ENCODE results near the gene MBD3.
"Not testable (repeated sequence)": the region's sequence is repeated elsewhere in the genome, so short reads cannot be mapped to it uniquely, and the experiment has no call there.

The MBD3 gene

DNA sequence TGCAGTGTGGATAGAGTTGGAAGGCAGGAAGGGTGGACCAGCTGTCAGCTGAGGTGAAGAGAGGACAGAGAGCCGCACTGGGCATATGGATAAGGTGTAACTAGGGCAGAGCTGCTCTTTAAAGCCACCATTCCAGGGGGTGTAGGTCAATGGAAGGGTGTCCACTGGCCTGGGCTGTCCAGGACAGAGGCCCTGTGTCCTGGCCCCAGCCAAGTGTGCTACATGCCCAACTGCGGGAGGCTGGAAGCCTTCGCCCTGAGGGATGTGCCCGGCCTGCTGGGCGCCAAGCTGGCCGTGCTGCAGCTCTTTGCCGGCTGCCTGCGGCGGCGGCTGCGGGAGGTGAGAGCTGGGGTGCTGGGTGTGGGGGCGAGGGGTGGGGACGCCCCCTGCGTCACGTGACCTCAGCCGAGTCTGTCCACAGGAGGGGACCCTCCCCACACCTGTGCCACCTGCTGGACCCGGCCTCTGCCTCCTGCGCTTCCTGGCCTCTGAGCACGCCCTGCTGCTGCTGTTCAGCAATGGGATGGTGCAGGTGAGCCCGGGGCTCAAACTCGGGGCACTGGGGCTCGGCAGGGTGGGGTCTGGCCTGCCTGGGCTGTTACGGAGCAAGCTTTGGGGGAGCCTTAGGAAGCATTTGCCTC, 59.0 kb downstream of the MBD3 start:
- no peaks in the 10 kb centered on the region for H3K9me3 ChIP-seq (ENCODE audit: control insufficient read depth in 2 of 2, low read length in 2 of 2)
- no peaks in the 10 kb centered on the region for H3K36me3 ChIP-seq (ENCODE audit: control insufficient read depth in 2 of 2, insufficient read depth in 2 of 2, low read length in 2 of 2)
- no peaks in the 10 kb centered on the region for H3K4me1 ChIP-seq (ENCODE audit: control insufficient read depth, insufficient read depth, low read length)
- H3K27ac ChIP-seq (ENCODE audit: low read length): no peak overlapping the region
- H3K4me3 ChIP-seq (ENCODE audit: low read length in 2 of 2): no peak overlapping the region
- no peak overlapping the region for H3K9ac ChIP-seq (ENCODE audit: low read length in 2 of 2)
- peaks cover 9 to 13% of the 10 kb centered on the region in 2 donors for H3K27me3 ChIP-seq (ENCODE audit: control insufficient read depth in 1 of 2, insufficient read depth in 2 of 2, low read length in 2 of 2)

DNA sequence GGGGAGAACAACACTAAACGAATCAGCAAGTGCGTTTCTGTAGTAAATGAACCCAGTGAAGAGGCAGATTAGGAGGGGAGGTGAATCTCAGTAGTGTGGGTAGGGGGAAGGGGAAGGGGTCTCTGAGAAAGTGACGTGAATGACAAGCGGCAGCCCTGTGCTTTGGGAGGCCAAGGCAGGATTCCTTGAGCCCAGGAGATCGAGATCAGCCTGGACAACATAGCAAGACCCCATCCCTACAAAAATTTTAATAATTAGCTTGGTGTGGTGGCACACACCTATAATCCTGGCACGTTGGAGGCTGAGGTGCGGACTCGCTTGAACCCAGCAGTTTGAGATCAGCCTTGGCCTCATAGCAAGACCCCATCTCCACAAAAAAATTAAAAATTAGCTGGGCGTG, 60.7 kb downstream of the MBD3 start:
- Histone ChIP-seq H3K9ac (ENCODE audit: low read length in 2 of 2) (no peak overlapping the region), H3K36me3 (ENCODE audit: control insufficient read depth in 2 of 2, insufficient read depth in 2 of 2, low read length in 2 of 2) (no peaks in the 10 kb centered on the region), H3K4me3 (ENCODE audit: low read length in 2 of 2) (no peak overlapping the region), H3K27me3 (ENCODE audit: control insufficient read depth in 1 of 2, insufficient read depth in 2 of 2, low read length in 2 of 2) (peaks cover 11 to 17% of the 10 kb centered on the region in 2 donors), H3K4me1 (ENCODE audit: control insufficient read depth, insufficient read depth, low read length) (no peaks in the 10 kb centered on the region), H3K27ac (ENCODE audit: low read length) (no peak overlapping the region), H3K9me3 (ENCODE audit: control insufficient read depth in 2 of 2, low read length in 2 of 2) (no peaks in the 10 kb centered on the region)

DNA sequence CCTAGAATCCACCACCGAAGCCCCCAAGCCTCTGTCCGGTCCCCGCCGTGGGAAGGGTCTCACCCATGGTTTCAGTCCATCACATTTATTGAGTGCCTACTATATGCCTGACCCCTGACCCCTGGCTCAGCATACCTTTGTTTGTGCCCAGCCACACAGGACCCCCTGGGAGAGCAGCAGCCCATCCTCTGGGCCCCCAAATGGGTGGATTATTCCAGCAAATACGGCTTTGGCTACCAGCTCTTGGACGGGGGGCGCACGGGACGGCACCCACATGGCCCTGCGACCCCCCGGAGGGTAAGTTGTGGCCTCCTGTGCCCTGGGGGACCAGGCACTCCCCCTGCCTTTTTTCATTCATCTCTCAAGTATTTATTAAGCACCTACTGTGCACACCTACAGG, 61.1 kb downstream of the MBD3 start:
- no peaks in the 10 kb centered on the region for H3K9me3 ChIP-seq (ENCODE audit: control insufficient read depth in 2 of 2, low read length in 2 of 2)

DNA sequence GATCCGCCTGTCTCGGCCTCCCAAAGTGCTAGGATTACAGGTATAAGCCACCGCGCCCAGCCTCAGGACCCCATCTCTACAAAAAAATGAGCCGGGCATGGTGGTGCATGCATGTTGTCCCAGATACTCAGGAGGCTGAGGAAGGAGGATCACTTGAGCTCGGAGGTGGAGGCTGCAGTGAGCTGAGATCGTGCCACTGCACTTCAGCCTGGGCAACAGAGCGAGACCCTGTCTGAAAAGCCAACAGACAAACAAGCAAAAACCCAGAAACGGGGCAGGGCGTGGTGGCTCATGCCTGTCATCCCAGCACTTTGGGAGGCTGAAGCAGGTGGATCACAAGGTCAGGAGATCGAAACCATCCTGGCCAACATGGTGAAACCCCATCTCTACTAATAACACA, 61.8 kb downstream of the MBD3 start:
- not testable (repeated sequence) for H3K4me1 ChIP-seq (ENCODE audit: control insufficient read depth, insufficient read depth, low read length); H3K9me3 ChIP-seq (ENCODE audit: control insufficient read depth in 2 of 2, low read length in 2 of 2); H3K27ac ChIP-seq (ENCODE audit: low read length); H3K9ac ChIP-seq (ENCODE audit: low read length in 2 of 2); H3K36me3 ChIP-seq (ENCODE audit: control insufficient read depth in 2 of 2, insufficient read depth in 2 of 2, low read length in 2 of 2); H3K4me3 ChIP-seq (ENCODE audit: low read length in 2 of 2)
- peaks cover 20 to 24% of the 10 kb centered on the region in 2 donors for H3K27me3 ChIP-seq (ENCODE audit: control insufficient read depth in 1 of 2, insufficient read depth in 2 of 2, low read length in 2 of 2)

More for the DNA sequence above, 61.1 kb downstream of the MBD3 start:
- Histone ChIP-seq H3K27me3 (ENCODE audit: control insufficient read depth in 1 of 2, insufficient read depth in 2 of 2, low read length in 2 of 2) (peaks cover 14 to 18% of the 10 kb centered on the region in 2 donors), H3K36me3 (ENCODE audit: control insufficient read depth in 2 of 2, insufficient read depth in 2 of 2, low read length in 2 of 2) (no peaks in the 10 kb centered on the region), H3K27ac (ENCODE audit: low read length) (no peak overlapping the region), H3K4me3 (ENCODE audit: low read length in 2 of 2) (no peak overlapping the region), H3K9ac (ENCODE audit: low read length in 2 of 2) (no peak overlapping the region), H3K4me1 (ENCODE audit: control insufficient read depth, insufficient read depth, low read length) (no peaks in the 10 kb centered on the region)

DNA sequence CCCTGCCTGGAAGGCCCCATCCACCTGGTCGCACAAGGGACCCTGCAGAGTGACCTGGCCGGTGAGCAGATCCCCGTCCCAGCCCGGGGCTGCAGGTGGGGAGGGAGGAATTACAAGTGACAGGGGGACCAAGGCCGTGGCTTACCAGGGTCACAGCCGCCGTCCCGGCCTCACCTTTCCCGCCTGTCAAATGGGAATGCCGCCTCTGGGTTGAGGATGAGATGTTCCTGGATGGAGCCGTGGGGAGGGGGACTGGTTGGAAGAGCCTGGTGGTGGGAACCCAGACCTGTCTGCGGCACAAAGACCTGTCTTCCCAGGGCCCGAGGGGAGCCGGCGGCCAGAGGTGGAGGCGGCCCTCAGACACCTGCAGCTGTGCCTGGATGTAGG, 63.2 kb downstream of the MBD3 start:
- Histone ChIP-seq H3K27ac (ENCODE audit: low read length) (no peak overlapping the region), H3K4me3 (ENCODE audit: low read length in 2 of 2) (no peak overlapping the region), H3K9me3 (ENCODE audit: control insufficient read depth in 2 of 2, low read length in 2 of 2) (no peaks in the 10 kb centered on the region), H3K27me3 (ENCODE audit: control insufficient read depth in 1 of 2, insufficient read depth in 2 of 2, low read length in 2 of 2) (peaks cover 33 to 38% of the 10 kb centered on the region in 2 donors), H3K36me3 (ENCODE audit: control insufficient read depth in 2 of 2, insufficient read depth in 2 of 2, low read length in 2 of 2) (no peaks in the 10 kb centered on the region), H3K9ac (ENCODE audit: low read length in 2 of 2) (no peak overlapping the region), H3K4me1 (ENCODE audit: control insufficient read depth, insufficient read depth, low read length) (peaks cover under 1% of the 10 kb centered on the region)

DNA sequence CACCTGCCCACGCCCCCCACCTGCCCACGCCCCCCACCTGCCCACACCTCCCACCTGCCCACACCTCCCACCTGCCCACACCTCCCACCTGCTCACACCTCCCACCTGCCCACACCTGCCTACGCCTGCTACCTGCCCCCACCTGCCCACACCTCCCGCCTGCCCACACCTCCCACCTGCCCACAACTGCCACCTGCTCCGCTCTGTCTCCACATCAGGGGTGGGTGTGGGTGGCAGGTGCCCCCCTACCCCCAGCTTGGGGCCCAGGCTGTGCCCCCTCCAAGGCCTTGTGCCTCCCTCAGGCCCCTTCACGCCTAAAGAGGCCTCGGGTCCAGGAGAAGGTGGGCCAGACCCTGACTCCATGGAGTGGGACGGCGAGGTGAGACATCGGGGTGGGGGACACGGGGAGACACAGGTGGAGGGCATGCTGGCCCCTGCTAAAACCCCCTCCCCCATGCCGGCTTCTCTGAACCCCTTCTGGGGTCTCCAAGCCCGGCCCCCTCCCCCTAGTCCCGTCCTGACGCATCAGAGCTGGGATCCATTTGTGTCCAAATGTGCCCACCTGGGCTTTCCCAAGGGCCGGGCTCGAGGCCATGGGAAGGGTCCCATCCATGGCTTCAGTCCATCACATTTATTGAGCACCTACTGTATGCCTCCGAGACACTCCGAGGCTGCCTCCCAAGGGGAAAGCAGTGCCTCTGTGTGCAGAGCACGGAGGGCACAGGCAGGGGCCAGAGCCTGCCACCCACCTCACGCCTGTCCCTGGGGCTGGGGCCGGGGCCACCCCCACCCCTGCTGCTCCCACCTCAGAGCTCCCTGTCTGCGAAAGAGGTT, 63.9 kb downstream of the MBD3 start:
- H3K27ac ChIP-seq (ENCODE audit: low read length): no peak overlapping the region
- no peaks in the 10 kb centered on the region for H3K36me3 ChIP-seq (ENCODE audit: control insufficient read depth in 2 of 2, insufficient read depth in 2 of 2, low read length in 2 of 2)
- peaks cover 38 to 40% of the 10 kb centered on the region in 2 donors for H3K27me3 ChIP-seq (ENCODE audit: control insufficient read depth in 1 of 2, insufficient read depth in 2 of 2, low read length in 2 of 2)
- H3K4me1 ChIP-seq (ENCODE audit: control insufficient read depth, insufficient read depth, low read length): peaks cover 4% of the 10 kb centered on the region
- H3K4me3 ChIP-seq (ENCODE audit: low read length in 2 of 2): no peak overlapping the region
- no peak overlapping the region for H3K9ac ChIP-seq (ENCODE audit: low read length in 2 of 2)
- H3K9me3 ChIP-seq (ENCODE audit: control insufficient read depth in 2 of 2, low read length in 2 of 2): no peaks in the 10 kb centered on the region

DNA sequence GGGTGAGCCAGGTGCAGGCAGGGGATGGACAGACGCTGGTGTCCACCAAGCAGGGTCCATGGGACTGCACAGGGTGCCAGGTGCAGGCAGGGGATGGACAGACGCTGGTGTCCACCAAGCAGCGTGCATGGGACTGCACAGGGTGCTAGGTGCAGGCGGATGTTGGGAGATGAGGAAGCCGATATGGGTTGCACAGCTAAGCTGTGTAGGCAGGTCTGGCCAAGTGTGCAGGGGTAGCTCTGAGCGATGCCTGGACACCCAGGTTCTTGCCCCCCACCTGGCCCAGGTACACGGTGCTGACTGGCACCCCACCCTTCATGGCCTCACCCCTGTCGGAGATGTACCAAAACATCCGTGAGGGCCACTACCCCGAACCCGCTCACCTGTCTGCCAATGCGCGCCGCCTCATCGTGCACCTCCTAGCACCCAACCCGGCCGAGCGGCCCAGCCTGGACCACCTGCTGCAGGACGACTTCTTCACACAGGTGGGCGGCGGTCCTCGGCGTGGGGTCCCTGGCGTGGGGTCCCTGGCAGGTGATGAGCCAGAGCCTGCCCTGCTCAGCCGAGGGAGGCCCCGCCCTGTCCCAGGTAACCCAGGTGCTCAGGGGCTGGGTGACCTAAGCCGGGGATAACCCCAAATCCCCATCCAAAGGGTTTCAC, 64.9 kb downstream of the MBD3 start:
- no peaks in the 10 kb centered on the region for H3K9me3 ChIP-seq (ENCODE audit: control insufficient read depth in 2 of 2, low read length in 2 of 2)
- H3K4me1 ChIP-seq (ENCODE audit: control insufficient read depth, insufficient read depth, low read length): peaks cover 6% of the 10 kb centered on the region
- no peak overlapping the region for H3K27ac ChIP-seq (ENCODE audit: low read length)
- peaks cover 45 to 47% of the 10 kb centered on the region in 2 donors for H3K27me3 ChIP-seq (ENCODE audit: control insufficient read depth in 1 of 2, insufficient read depth in 2 of 2, low read length in 2 of 2)
- no peak overlapping the region for H3K9ac ChIP-seq (ENCODE audit: low read length in 2 of 2)
- no peaks in the 10 kb centered on the region for H3K36me3 ChIP-seq (ENCODE audit: control insufficient read depth in 2 of 2, insufficient read depth in 2 of 2, low read length in 2 of 2)
- no peak overlapping the region for H3K4me3 ChIP-seq (ENCODE audit: low read length in 2 of 2)

DNA sequence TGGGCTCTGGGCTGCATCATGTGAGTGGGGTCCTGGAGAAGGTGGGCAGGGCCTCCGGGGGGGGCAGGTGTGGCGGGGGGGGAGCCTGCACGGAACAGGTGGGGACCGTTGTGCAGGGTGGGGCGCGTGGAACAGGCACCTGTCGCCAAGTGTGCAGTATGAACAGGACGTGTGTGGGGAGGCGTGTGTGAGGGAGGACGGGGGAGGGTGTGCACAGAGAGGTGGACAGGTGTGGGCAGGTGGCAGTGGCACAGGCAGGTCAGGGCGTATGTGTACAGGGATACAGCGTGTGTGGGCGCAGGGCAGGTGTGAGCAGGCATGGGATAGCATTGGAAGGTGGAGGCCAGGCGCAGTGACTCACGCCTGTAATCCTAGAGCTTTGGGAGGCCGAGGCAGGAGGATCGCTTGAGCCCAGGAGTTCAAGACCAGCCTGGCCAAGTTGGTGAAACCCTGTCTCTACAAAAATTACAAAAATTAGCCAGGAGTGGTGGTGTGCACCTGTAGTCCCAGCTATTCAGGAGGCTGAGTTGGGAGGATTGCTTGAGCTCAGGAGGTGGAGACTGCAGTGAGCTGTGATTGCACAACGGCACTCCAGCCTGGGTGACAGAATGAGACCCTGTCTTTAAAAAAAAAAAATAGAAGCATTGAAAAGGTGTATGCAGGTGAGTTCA, 65.6 kb downstream of the MBD3 start:
- no peaks in the 10 kb centered on the region for H3K36me3 ChIP-seq (ENCODE audit: control insufficient read depth in 2 of 2, insufficient read depth in 2 of 2, low read length in 2 of 2)
- H3K4me1 ChIP-seq (ENCODE audit: control insufficient read depth, insufficient read depth, low read length): peaks cover 6% of the 10 kb centered on the region
- H3K27ac ChIP-seq (ENCODE audit: low read length): no peak overlapping the region
- no peak overlapping the region for H3K9ac ChIP-seq (ENCODE audit: low read length in 2 of 2)
- H3K9me3 ChIP-seq (ENCODE audit: control insufficient read depth in 2 of 2, low read length in 2 of 2): no peaks in the 10 kb centered on the region
- H3K27me3 ChIP-seq (ENCODE audit: control insufficient read depth in 1 of 2, insufficient read depth in 2 of 2, low read length in 2 of 2): peaks cover 45 to 47% of the 10 kb centered on the region in 2 donors
- no peak overlapping the region for H3K4me3 ChIP-seq (ENCODE audit: low read length in 2 of 2)

DNA sequence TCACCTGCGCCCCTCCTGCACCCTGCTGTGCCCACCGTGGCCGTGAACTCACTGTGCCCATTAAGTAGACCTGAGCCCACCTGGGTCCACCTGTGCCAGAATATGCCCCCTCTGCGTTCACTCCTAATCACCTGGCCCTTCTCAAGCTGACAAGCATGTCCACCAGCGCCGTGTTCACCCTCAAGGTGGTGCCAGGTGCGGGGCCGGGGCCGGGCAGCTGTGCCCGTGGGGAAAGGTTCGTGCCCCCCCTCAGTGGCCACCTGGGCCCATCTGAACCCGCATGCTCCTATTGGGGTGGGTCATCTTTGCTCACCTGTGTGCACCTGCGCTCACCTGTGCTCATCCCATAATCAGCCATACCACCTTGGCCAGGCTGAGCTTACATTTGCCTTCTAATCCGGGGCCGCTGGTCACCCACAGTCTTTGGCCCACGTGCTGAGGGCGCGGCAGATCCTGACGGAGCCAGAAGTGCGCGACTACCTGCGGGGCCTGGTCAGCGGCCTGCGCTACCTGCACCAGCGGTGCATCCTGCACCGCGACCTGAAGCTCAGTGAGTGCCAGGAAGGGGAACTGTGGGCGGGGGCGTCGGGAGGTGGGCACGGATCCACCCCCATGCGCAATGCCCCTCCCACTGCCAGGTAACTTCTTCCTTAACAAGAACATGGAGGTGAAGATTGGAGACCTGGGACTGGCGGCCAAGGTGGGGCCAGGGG, 66.4 kb downstream of the MBD3 start:
- H3K4me3 ChIP-seq (ENCODE audit: low read length in 2 of 2): no peak overlapping the region
- H3K27ac ChIP-seq (ENCODE audit: low read length): no peak overlapping the region
- peaks cover 6% of the 10 kb centered on the region for H3K4me1 ChIP-seq (ENCODE audit: control insufficient read depth, insufficient read depth, low read length)
- H3K36me3 ChIP-seq (ENCODE audit: control insufficient read depth in 2 of 2, insufficient read depth in 2 of 2, low read length in 2 of 2): no peaks in the 10 kb centered on the region
- peaks cover 41 to 45% of the 10 kb centered on the region in 2 donors for H3K27me3 ChIP-seq (ENCODE audit: control insufficient read depth in 1 of 2, insufficient read depth in 2 of 2, low read length in 2 of 2)
- H3K9me3 ChIP-seq (ENCODE audit: control insufficient read depth in 2 of 2, low read length in 2 of 2): no peaks in the 10 kb centered on the region
- no peak overlapping the region for H3K9ac ChIP-seq (ENCODE audit: low read length in 2 of 2)

DNA sequence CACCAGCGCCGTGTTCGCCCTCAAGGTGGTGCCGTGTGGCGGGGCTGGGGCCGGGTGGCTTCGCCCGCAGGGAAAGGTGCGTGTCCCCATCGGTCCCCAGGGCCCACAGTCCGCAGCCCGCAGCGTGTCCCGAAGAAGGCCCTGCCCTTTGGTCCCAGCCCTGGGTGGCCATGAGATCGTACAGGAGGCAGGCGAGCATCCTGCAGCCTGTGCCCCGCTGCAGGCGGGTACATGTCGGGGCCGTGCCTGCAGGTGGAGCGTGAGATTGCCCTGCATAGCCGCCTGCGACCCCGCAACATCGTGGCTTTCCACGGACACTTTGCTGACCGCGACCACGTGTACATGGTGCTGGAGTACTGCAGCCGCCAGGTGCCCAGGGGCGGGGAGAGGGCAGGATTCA, 67.3 kb downstream of the MBD3 start:
- no peaks in the 10 kb centered on the region for H3K9me3 ChIP-seq (ENCODE audit: control insufficient read depth in 2 of 2, low read length in 2 of 2)
- H3K36me3 ChIP-seq (ENCODE audit: control insufficient read depth in 2 of 2, insufficient read depth in 2 of 2, low read length in 2 of 2): no peaks in the 10 kb centered on the region
- peaks cover 41 to 45% of the 10 kb centered on the region in 2 donors for H3K27me3 ChIP-seq (ENCODE audit: control insufficient read depth in 1 of 2, insufficient read depth in 2 of 2, low read length in 2 of 2)
- H3K4me1 ChIP-seq (ENCODE audit: control insufficient read depth, insufficient read depth, low read length): peaks cover 6% of the 10 kb centered on the region
- H3K9ac ChIP-seq (ENCODE audit: low read length in 2 of 2): no peak overlapping the region
- H3K4me3 ChIP-seq (ENCODE audit: low read length in 2 of 2): no peak overlapping the region
- H3K27ac ChIP-seq (ENCODE audit: low read length): no peak overlapping the region
